Activated CD4-positive, alpha-beta T cell treated with anti-CD3 and anti-CD28 coated beads, Interleukin-2, amount 50 U/mL, for 24 hours (primary cell): ENCODE results near the gene SFT2D1.
"Not testable (repeated sequence)": the region's sequence is repeated elsewhere in the genome, so short reads cannot be mapped to it uniquely, and the experiment has no call there.

Experiments
- DNase-seq, 2 donors: peaks; one replicate each; pipeline ENCODE4 v3.0.0-alpha.2; 2020; ENCODE audit warnings: low read depth in 1 of 2, low spot score in 1 of 2

The SFT2D1 gene

DNA sequence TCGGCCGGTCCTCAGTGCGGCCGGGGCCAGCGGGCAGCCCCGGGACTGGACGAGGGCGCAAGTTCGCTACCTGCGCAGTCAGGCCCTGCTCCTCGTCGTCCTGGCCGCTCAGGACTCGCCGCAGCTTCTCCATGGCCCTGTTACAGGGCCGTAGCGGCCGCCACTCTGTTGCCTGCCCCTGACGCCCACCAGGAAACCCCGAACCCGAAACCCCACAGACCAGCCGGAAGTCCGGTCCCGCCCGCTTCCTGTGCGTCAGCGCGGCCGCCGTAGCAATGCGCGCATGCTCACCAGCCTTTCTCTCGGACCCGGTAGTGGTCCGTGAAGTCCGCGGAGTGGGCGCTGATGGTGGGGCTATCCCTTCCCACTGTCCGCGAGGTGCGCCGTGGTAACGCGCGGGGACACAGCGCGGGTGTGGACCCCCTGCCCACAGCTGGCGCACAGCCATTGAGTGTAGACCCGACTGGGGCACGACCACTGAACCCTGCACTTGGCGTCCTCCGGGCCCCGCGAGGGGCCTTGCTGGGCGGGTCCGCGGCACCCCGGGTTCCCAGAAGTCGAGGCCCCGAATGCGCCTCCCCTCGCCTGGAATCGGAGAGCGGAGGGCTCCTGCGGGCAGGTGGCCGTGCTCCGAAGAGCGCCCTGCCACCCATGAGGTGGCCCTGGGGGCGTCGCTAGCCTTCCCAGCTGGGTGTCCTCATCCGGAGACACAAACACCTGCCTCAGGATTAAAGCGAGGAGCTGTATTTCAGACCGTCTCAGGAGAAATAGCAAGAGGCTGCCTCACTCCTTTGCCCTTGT is at the start of gene SFT2D1:
Gene SFT2D1 (minus strand): TSS at position 197 of the 801 bp plus-strand sequence. CDS start 64 bp downstream, at position 133.
- peak; percentile 57 to 79 for DNase-seq

DNA sequence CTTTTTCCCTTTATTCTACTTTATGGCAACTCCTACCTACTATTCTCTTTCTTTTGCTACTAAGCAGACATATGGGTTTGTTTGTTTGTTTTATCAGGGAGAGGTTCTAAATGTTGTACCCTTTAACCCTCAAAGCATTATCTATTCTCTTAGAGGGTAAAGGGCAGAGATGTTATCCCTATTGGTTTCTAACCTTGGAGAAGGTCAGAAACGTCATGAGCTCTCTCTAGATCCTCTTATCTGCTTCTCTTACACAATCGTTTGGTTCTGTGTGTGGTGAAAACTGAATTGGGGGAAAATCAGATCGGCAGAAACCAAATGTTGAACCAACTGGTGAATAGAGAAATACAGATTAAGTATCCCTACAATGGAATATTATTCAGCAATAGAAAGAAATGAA is 46.8 kb upstream of the SFT2D1 start:
- DNase-seq, result no peak

DNA sequence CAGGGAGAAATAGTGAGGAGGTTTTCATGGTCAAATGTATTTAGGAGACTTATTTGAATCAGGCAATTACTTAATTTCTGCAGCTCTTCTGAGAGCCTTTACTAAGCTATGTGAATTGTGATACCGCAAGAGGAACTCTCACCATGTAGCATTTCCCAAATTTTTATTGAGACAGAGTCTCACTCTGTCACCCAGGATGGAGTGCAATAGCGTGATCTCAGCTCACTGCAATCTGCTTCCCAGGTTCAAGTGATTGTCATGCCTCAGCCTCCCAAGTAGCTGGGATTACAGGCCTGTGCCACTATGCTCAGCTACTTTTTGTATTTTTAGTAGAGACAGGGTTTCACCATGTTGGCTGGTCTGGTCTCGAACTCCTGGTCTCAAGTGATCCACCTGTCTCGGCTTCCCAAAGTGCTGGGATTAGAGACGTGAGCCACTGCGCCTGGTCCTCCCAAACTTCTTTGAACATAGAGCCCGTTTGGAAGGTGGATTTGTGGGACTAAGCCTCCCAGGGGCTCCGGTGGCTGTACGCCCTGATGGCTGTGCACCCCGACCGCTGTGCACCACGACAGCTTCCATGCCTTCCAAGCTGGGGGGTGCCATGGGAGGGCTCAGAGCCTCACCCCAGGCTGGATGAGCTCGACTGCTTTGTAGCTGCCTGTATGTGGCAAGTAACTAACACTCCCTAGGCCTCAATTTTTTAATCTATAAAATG is 46.1 kb upstream of the SFT2D1 start:
- DNase-seq, result no peak

DNA sequence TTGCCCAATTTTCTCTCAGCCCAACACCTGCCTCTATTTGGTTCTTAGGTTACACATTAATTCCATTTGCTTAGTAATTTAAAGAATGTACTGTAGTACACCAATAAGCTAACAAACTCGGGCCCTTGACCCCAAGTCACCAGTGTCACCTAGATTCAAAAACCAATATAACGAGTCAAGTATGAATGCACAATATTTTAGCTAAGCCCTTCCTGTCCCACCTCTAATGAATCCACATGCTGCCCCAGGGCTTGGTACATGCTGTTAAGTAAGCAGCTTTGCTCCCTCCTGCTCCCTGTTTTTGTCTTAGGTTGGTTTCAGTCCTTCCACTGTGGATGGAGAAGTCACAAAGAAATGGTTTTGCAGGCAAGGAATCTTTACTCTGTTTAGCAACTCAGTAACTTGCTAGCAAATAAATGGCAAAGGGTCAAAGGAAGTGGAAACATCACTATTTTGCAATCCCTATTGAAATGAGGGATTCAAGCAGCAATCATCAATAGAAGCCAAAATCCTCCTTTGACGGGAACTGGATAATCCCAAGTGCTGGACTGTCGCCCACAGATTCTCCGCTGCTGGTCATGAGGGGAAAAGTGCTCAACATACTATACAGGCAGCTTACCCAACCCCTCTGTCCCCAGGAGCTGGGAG is 45.4 kb upstream of the SFT2D1 start:
- DNase-seq, result no peak

DNA sequence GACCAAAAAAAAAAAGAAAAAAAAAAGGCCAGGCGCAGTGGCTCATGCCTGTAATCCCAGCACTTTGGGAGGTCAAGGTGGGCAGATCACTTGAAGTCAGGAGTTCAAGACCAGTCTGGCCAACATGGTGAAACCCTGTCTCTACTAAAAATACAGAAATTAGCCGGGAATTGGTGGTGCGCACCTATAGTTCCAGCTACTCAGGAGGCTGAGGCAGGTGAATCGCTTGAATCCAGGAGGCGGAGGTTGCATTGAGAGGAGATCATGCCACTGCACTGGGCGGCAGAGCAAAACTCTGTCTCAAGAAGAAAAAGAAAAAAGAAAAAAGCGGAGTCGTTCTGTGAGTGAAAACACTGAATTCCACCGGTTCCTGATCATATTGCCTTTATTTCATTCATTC is 44.8 kb upstream of the SFT2D1 start:
- not testable (repeated sequence) for DNase-seq

DNA sequence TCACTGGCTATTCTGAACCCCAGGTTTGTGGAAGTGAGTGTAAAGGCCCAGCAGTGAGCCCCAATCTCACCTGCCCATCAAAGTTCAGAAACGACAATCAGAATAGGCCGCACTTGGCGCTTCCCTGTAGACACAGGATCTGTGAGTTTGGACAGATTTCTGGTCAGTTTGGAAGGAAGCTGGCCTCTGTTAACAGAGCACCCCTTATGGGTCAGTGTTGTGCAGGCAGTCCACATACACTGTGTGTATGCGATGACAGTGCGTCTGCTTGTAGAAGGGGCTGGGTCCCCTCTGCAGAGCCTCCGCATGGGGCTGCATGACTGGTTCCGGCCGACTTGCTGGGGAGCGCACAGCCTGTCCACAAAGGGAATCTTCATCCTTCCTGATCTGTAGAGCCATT is 43.8 kb upstream of the SFT2D1 start:
- no peak for DNase-seq

DNA sequence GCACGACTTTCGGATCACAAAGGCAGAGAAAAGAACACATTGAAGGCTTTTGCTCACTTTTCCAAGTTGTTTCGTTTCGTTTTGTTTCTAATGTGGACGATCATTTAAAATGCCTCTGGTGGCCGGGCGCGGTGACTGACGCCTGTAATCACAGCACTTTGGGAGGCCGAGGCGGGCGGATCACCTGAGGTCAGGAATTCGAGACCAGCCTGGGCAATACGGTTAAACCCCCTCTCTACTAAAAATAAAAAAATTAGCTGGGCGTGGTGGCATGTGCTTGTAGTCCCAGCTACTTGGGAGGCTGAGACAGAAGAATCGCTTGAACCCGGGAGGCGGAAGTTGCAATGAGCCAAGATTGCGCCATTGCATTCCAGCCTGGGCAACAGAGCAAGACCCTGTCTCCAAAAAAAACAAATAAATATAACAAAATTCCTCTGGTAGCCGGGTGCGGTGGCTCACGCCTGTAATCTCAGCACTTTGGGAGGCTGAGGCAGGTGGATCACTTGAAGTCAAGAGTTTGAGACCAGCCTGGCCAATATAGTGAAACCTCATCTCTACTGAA is 41.5 kb upstream of the SFT2D1 start:
- not testable (repeated sequence) for DNase-seq

DNA sequence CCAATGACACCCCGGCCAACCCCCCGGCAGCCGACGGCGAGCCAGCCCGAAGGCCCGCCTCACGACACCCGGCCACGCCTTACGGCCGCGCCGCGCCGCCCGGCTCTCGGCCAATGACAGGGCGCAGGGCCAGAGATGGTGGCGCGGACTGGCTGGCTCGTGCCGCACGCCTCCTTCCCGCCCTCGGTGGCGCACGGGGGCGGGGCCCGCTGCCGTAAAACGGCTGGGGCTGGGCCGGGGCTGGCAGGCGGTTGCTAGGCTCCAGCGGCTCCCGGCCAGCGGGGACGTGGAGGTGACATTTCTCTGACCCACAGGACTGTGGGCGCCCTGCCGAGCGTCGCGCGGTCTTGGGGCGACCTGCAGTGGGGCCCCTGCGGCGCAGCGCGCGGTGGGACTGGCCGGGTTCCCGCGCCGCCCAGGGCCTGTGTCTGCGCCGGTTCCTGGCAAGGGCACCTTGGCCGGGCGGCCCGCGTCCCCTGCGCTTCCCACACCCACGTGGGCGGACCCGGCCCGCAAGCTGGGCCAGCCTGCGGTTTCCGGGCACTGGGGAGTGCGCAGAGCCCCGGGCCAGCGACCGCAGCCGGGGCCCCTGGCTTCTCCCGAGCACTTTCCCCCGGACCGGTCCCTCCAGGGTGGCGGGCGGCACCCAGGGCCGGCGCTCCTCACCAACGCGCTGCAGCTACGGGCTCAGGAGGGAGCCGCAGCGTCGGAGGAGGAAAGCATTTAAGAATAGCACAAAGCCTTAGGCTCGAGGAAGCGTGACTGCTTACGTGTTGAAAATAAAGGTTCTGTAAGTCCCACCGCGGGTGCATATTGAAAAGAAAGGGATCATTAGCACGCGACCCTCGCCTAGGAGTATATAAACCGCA is 40.8 kb upstream of the SFT2D1 start, which contains the start of gene MPC1:
Gene MPC1 (minus strand): TSS at position 8 of the 869 bp plus-strand sequence. CDS start 64 bp downstream, outside the sequence.
- DNase-seq, result peak; percentile 87 to 91

DNA sequence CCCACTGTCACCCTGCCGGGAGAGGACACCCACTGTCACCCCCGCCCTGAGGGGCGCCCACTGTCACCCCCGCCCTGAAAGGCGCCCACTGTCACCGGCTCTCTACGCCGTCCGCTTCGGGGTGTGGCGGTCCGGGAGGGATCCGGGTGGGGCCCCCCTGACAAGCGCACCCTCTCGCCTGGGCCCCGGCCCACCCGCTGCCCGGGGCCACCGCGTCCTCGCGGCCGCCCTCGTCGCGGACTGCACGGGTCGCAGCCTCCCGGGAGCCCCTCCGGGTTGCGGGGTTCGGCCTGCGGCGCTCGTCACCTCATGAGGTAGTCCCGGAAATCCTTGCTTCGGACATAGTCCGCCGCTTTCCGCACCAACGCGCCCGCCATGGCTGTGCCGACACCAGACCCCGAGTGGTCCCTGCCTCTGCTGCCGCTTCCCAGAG is 40.2 kb upstream of the SFT2D1 start:
- no peak for DNase-seq

DNA sequence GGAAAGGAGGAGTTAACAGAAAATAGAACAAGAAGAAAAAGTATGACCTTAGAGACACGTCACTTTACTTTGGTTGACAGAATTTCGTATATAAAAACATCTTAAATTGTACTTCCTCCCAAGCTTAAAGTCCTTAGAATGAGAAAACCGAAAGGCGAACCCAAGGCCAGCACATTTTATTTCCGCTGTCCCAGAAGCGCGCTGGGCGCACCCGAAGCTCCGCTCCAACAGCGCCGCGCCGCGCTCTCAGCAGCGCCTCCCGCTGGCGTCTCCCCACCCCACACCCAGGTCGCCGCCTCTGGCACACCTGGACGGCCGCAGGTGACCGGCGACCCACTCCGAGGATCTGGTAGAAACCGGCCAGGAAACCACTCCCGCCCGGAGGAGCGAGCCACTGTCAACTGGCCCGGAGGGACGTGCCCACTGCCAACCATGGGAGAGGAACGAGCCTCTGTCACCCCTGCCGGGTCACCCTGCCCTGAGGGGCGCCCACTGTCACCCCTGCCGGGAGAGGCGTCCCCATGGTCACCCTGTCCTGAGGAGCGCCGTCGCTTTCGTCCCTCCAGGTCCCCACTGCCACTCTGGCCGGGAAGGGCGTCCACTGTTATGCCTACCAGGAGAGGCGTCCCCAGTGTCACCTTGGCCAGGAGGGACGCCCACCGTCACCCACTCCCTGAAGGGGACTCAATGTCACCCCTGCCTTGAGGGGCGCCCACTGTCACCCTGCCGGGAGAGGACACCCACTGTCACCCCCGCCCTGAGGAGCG is 39.6 kb upstream of the SFT2D1 start:
- DNase-seq, result peak; percentile 35 to 36

DNA sequence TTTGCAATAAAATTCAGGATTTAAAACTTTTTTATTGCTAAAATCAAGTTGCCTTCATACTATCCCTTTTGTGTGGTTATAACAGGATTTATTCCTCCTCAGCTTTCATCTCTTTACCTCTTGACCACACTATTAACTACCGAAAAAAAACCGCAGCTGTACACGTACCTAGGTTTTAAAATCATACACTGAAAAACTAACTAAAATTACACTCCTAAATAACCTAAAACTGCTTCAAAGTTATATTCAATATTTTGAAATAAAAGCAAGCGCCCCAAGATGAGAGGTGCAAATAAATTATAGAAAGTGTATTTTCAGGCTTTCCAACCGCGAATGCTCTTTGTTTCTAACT is 39.0 kb upstream of the SFT2D1 start:
- no peak for DNase-seq

DNA sequence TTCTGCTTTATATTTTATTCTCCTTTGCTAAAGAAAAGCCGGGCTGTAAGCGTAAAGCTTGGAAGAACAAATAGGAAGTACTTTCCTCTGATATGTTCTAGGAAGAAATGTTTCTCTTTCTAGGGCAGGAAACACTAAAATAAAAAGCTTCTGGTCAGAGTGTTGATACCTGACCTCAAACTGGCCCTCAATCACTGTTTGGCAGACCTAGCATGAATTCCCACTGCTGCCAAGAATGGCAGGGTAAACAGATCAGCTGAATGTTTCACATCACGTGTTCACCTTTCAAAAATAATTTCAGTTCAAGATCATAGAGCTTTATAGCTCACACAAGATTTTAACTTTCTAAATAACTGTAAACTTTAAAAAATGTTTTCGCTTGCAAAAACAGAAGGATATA is 37.5 kb upstream of the SFT2D1 start:
- DNase-seq, result no peak

DNA sequence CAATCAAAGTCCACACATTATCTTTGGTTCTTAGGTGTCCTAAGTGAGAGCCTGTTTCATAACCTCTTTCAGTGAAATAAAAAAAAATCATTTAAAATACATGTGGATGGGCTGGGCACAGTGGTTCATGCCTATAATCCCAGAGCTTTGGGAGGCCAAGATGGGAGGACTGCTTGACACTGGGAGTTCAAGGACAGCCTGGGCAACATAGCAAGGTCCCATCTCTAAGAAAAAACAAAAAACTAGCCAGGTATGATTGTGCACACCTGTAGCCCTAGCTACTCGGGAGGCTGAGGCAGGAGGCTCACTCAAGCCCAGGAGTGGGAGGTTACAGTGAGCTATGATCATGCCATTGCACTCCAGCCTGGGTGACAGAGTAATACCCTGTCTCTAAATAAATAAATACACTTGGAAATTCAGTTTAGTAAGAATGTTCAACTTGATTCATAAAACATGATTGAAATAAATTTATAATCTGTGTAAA is 36.8 kb upstream of the SFT2D1 start:
- no peak for DNase-seq

DNA sequence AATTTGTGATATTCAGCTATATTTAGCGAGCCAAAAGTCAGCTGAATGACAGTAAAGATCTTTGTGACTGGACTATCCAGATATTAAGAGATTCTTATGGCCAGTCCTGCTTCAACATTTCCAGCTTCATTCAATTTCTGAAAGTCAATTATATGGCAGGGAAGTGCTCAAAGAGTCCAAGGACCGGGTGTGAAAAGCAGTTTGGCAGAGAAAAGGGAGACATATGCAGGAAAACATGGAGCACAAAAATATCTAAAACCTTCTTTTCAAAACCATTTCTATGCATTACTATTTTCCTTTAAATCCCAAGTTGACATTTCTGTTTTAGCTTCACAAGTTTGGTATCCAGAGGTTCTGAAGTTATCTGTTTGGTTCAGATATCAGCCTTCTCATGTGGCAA is 35.4 kb upstream of the SFT2D1 start:
- DNase-seq, result no peak

DNA sequence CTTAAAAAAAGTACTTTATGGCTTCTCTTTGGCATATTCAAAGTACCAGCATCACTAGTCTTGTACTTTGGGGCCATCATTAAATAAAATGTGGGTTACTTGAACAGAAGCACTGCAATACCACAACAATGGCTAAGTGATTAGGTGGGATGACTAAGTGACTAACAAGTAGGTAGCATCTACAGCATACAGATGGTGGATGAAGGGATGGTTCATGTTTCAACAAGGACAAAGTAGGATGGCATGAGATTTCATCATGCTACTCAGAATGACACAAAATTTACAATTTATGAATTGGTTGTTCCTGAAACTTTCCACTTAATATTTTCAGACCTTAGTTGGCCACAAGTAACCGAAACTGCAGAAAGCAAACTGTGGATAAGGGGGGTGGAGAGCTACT is 32.7 kb upstream of the SFT2D1 start:
- DNase-seq, result no peak

DNA sequence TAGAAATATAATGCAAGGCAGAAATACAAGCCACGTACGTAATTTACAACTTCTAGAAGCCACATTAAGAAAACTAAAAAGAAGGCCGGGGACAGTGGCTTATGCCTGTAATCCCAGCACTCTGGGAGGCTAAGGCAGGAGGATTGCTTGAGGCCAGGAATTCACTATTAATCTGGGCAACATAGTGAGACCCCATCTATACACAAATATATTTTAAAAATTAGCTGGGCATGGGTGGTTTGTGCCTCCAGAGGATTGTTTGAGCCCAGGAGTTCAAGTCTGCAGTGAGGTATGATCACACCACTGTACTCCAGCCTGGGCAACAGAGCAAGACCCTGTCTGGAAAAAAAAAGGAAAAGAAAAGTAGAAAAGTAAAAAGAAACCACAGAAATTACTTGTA is 28.1 kb upstream of the SFT2D1 start:
- DNase-seq, result no peak

DNA sequence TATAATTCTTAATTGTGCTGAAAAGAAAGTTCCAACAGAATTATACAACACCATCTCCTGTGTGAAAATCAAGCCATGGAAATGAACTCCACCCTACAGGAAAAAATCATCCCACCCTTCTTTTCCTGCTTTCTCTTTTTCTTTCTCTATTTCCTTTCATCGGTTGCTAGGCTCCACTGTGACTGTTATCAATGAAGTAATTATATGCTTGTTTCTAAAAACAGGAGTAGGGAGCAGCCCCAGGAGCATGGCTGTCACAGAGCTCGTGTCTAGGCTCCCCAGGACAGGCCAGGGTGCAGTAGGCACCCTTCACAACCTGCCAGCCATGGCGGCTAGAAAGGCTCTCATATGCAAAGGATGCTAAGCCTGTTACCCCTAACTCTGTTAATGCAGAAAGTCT is 27.4 kb upstream of the SFT2D1 start:
- DNase-seq, result no peak

DNA sequence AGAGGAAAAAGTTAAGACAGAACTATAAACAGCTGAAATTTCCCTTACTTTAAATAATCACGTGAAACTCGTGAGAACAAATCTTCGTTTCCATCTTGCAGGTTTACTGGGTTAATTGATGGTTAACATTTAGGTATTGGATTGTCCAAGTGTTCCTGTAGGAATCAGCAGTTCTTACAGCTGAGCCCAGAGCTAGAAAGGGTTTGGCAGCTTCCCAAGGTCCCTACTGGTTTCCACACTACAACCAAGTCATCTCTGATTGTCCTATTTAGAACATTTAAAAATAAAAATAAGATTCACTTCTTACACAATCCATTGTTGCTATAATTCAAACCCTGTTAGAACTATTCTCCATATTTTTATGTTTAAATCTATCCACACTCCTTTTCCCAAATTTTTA is 24.6 kb upstream of the SFT2D1 start:
- no peak for DNase-seq

DNA sequence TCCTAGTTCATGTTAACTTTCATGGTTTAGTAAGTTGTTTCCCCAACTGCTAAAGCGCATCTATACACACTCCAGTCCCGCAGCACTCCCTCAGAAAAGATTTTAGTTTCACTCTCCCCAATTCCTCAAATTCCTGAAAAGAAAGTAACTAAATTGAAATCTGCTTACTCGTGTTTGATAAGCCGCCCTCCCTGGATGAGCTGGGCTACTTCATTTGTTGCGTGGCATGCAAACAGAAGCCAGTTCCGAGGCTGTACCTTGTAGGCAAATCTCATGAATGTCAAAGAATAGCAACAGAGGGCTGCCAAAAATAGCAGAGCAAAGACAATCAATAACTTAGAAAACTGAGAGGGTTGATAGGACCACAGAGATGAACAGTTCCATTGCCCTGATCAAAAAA is 23.5 kb upstream of the SFT2D1 start:
- no peak for DNase-seq

DNA sequence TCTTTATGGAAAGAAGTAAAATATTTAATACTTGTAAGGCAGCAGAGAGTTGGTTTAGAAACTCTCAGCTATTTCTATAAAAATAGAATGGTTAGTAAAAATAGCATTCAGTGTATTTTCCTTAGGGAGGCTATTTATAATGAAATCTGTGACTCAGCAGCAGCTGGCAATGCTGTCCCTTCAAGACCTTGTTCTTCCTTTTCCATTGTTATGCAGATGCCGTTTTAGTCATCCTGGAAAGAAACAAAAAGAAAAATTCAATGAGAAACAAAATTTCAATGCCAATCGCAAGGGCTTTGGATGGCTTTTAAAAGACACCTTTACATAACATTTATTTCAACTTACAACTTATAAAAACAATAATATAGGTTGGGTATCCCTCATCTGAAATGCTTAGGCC is 22.9 kb upstream of the SFT2D1 start:
- DNase-seq, result no peak
